Activated CD8-positive, alpha-beta memory T cell treated with anti-CD3 and anti-CD28 coated beads for 48 hours (primary cell): ENCODE data around the gene KRTAP4-9.
"Not testable (repeated sequence)": the region's sequence is repeated elsewhere in the genome, so short reads cannot be mapped to it uniquely, and the experiment has no call there.

Experiments used
- DNase-seq, 3 experiments: peaks; one replicate each; pipeline ENCODE4 v3.0.0-alpha.2; 2020; ENCODE audit warnings: low read depth in 2 of 3, low spot score in 2 of 3

KRTAP4-9 gene

DNA sequence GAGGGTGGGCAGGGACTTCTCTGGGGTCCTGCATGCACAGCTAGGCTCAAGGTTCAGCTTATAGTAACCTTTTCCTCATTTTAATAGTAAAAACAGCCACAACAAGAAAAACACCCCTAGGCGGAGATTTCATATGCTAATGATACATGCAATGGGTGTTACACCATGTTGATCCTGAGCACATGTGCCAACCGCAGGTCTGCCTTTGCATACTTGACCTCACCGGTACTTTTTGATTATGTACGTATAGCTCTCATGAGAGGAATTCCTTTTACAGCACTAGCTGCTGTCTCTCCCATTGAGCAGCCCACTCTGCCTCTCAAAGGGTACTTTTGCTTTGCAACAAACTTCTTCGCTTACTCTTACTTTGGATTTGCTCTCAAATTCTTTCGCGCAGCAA is 9.1 kb upstream of the KRTAP4-9 start:
- no peak for DNase-seq

DNA sequence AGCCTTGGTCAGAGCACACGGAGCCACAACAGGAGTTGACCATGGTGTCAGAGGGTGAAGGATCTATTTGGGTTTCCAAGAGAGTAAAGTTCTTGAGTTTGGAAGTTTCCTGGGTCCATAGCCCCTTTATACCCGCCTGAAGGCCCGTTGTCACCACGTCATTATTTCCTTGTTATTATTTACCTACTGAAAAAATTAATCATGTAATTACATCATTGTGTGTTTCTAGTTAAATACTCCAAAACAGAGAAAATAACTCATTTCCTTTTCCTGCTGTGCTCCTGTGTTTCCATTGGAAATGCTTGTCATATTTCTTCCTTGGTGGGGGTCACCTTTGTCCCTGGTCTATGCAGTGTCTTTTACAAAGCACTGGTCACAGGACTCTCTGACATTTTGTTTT is 7.1 kb upstream of the KRTAP4-9 start, which contains the start of gene KRTAP4-8:
Gene KRTAP4-8 (minus strand): TSS at position 101 of the 400 bp plus-strand sequence. CDS start 58 bp downstream, at position 43.
- no peak for DNase-seq

DNA sequence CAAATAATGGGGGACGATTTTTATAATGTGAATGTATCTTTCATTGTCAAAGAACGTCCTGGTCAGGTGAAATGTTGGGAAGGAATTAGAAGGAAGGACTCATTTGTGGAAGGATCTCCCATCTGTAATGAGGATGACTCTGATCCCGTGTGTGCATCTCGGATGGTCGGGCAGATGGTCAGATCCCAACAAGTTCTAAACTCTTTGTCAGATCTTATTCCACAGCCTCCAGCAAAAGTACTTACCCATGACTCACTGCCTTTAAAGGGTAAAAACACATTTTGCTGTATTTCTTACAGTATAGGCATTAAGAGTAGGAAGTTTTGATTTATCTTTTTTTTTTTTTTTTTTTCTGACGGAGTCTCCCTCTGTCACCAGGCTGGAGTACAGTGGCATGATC is 6.7 kb upstream of the KRTAP4-9 start:
- no peak for DNase-seq

DNA sequence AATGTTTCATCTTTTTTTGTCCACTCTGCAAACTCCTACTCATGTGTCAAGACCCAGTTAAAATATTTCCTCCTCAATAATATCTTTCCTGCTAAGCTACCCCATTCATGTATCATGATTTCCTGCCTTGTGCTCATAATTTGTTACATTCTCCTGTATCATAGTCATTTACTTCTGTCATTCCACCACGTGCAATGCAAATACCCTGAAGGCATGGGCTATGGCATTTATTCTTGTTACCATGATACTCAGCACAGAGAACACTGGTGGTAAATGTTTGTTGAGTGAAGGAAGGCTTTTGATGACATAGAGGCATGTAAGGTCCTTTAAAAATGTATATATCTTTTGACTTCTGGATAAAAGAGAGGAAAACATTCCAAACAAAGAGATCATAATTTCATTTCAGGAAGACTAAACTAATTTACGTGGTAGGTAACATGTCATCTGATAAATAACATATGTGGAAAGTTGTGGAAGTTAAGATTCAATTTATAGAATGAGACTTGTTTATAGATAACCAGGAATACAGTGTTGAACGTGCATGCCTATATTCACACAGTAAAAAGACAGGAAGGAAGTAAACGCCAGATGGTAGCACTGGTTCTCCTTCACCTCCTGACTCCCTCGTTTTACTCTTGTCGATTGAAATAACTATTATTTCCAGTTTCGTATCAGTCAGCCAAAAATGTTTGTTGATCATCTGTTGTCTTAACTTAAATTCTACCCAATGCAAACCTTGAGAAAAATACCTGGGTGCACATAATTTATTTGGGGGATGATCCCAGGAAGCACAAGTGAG is 5.3 kb upstream of the KRTAP4-9 start:
- not testable (repeated sequence) for DNase-seq

DNA sequence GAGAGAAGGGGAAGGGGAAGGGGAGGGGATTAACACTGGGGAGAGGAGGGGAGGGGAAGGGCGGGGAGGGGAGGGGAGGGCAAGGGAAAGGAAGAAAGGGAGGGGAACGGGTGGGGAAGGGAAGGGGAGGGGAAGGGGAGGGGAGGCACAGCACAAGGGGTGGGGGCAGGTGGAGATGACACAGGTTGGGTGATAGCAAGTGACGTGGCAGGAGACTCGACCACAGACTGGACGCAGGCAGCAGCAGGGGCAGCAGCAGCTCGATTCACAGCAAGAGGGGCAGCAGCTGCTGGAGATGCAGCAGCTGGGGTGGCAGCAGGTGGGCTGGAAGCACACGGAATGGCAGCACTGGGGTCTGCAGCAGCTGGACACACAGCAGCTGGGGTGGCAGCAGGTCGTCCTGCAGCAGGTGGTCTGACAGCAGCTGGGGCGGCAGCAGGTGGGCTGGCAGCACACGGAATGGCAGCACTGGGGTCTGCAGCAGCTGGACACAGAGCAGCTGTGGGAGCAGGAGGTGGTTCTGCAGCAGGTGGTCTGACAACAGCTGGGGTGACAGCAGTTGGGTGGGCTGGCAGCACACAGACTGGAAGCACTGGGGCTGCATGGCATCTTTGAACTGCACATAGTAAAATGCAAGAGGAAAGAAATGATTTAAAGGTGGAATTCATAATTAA is 3.5 kb upstream of the KRTAP4-9 start, which contains the start of gene KRTAP4-16:
Gene KRTAP4-16 (minus strand): TSS at position 624 of the 674 bp plus-strand sequence. CDS start 0 bp downstream, at position 624.
- no peak for DNase-seq

DNA sequence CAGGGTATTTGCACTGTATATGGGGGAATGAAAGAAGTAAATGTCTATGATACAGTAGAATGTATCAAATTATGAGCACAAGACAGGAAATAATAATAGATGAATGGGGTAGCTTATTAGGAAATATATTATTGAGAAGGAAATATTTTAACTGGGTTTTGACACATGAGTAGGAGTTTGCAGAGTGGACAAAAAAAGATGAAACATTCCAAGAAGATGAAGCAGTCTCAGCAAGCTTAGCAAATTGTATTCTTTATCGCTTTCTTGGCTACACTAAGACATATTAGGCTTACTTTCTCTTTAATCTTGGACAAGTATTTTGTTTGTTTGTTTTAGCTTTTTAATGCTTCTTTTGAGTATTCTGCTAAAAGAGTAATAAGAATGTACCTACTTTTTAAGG is 1.3 kb upstream of the KRTAP4-9 start:
- no peak for DNase-seq

DNA sequence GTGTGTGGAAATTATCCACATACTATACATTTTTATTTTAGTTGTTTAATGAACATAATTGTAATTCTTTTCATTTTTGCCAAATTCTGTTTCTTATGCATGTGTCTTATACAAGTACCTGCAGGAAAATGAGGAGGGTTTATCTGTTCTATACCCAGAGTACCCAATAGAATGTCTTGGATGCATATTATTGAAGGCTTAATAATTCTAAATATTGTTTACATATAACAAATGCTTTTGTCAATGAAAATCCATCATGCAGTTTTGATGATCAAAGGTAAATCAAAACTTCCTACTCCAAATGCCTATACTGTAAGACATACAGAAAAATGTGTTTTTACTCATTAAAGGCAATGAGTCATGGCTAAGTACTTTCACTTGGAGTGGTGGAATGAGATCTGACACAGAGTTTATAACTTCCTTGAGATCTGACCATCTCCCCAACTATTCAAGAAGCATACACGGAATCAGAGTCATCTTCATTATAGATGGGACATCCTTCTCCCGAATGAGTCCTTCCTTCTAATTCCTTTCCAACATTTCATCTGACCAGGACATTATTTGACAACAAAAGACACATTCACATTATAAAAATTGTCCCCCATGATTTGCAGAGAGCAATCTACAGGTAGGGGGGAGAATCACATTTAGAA is 677 bp upstream of the KRTAP4-9 start:
- not testable (repeated sequence) for DNase-seq

DNA sequence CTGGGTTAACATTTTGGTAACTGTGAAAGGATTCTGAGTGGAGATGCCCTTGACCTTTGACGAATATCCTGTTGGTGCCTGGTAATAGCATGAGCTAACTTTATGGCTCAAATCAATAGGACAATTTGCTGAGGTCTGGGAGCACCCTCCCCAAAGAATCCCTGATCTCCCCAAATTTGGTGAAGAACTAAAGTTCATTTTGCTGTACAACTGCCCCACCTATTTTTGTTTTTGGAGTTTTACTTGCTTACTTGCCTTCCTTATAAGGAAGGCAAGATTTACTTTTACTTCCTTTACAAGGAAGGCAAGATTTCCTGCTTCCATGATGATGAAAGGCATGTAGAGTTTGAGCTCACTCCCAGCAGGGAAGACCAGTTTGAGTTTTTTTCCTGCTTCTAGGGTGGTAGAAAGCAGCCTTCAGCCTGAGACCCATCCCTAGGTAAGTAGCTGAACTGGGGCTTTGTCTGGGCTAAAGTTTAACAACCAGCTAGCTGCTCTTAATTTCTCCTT is 2.8 kb downstream of the KRTAP4-9 start:
- DNase-seq: no peak

DNA sequence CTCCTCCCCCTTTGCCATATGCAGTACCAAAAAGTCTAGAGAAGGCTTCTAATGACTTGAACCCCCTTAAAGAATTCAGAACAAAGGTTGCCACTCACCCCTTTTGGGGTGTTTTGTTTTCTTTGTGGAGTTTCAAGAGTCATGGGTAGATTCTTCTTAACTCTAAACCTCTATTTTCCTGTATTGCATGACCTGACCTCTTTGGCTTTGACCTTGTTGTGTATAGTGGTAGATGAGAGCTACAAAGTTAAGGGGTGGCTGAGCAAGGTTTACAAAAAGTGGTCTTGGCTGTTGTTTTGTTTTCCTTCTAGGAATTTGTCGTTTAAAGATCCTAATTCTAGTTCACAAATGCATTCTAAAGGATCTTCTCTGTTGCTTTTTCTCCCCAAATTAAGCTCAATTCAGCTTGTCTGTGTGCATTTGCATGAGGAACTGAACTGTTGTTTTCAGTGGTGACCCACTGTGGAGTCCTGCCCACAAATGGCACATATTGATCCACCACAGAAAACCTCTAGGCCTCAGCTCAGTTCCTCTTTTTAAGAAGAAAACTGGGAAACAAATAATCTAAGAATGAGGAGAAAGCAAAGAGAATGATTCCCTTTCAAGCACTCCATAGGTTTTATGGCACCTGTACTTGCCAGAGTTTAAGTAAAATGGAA is 3.7 kb downstream of the KRTAP4-9 start:
- DNase-seq: not testable (repeated sequence)

DNA sequence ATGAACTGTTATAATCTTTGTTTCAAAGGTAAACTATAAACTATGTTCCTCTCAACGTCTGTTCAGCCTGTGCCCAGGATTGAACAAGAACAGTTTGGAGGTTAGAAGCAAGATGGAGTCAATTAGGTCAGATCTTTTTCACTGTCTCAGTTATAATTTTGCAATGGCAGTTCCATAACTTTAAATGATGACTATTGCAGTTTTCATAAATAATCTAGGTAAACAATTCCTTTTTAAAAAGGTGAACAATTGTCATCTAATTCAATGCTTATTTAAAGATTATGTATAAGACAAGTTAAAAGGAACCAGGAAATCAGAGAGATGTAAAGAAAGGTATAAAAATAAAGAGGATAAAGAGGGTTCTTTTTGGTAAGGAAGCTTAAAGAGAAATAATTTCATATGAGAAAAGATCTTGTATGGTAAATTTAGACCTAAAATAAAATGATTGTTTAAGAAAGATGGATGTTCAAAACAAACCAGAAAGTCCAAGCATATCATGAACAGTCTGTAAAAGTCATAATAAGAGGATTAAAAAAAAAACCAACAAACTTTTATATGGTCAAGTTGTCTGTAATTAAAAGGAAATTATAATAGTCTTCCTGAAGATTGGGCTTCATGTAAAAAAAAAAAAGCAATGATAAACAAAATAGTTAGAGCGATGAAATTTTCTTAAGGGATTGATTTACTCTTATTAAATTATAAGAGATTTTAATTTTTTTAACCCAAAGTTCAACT is 6.1 kb downstream of the KRTAP4-9 start:
- no peak for DNase-seq

DNA sequence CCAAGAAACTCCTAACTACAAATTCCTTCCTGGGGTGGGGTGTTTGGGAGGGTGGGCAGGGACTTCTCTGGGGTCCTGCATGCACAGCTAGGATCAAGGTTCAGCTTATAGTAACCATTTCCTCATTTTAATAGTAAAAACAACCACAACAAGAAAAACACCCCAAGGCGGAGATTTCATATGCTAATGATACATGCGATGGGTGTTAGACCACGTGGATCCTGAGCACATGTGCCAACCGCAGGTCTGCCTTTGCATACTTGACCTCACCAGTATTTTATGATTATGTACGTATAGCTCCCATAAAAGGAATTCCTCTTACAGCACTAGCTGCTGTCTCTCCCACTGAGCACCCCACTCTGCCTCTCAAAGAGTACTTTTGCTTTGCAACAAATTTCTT is 11.1 kb downstream of the KRTAP4-9 start:
- no peak for DNase-seq

DNA sequence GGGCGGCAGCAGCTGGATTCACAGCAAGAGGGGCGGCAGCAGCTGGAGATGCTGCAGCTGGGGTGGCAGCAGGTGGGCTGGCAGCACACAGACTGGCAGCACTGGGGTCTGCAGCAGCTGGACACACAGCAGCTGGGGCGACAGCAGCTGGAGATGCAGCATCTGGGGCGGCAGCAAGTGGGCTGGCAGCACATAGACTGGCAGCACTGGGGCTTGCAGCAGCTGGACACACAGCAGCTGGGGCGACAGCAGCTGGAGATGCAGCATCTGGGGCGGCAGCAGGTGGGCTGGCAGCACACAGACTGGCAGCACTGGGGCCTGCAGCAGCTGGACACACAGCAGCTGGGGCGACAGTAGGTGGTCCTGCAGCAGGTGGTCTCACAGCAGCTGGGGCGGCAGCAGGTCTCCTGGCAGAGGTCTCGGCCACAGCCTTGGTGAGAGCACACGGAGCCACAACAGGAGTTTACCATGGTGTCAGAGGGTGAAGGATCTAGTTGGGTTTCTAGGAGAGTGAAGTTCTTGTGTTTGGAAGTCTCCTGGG is 12.7 kb downstream of the KRTAP4-9 start, which contains the start of gene KRTAP4-11:
Gene KRTAP4-11 (minus strand): TSS at position 528 of the 541 bp plus-strand sequence. CDS start 58 bp downstream, at position 470.
- not testable (repeated sequence) for DNase-seq

DNA sequence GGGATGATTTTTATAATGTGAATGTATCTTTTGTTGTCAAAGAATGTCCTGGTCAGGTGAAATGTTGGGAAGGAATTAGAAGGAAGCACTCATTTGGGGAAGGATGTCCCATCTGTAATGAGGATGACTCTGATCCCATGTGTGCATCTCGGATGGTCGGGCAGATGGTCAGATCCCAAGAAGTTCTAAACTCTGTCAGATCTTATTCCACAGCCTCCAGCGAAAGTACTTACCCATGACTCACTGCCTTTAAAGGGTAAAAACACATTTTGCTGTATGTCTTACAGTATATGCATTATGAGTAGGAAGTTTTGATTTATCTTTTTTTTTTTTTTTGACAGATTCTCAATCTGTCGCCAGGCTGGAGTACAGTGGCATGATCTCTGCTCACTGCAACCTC is 13.5 kb downstream of the KRTAP4-9 start:
- no peak for DNase-seq

DNA sequence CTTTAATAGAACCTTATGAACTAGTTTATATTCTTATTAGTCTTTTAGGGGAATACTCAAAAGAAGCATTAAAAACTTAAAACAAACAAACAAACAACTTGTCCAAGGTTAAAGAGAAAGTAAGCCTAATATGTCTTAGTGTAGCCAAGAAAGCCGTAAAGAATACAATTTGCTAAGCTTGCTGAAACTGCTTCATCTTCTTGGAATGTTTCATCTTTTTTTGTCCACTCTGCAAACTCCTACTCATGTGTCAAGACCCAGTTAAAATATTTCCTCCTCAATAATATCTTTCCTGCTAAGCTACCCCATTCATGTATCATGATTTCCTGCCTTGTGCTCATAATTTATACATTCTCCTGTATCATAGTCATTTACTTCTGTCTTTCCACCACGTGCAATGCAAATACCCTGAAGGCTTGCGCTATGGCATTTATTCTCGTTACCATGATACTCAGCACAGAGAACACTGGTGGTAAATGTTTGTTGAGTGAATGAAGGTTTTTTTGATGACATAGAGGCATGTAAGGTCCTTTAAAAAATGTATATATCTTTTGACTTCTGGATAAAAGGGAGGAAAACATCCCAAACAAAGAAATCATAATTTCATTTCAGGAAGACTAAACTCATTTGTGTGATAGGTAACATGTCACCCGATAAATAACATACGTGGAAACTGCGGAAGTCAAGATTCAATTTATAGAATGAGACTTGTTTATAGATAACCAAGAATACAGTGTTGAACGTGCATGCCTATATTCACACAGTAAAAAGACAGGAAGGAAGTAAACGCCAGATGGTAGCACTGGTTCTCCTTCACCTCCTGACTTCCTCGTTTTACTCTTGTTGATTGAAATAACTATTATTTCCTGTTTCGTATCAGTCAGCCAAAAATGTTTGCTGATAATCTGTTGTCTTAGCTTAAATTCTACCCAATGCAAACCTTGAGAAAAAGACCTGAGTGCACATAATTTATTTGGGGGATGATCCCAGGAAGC is 14.8 kb downstream of the KRTAP4-9 start:
- not testable (repeated sequence) for DNase-seq

DNA sequence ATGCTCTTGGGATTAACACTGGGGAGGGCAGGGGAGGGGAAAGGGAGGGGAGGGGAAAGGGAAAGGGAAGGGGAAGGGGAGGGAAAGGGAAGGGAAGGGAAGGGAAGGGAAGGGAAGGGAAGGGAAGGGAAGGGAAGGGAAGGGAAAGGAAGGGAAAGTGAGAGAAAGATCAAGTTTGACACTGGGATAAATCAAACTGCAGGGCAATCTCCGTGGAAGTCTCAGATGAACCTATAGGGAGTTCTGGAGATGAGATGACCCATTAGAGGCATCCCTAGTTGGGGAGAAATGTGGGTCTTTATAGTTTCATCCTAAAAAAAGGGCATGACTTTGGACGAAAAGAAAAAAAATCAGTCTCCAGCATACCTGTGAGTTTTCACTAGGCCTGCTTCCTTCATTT is 16.6 kb downstream of the KRTAP4-9 start:
- no peak for DNase-seq

DNA sequence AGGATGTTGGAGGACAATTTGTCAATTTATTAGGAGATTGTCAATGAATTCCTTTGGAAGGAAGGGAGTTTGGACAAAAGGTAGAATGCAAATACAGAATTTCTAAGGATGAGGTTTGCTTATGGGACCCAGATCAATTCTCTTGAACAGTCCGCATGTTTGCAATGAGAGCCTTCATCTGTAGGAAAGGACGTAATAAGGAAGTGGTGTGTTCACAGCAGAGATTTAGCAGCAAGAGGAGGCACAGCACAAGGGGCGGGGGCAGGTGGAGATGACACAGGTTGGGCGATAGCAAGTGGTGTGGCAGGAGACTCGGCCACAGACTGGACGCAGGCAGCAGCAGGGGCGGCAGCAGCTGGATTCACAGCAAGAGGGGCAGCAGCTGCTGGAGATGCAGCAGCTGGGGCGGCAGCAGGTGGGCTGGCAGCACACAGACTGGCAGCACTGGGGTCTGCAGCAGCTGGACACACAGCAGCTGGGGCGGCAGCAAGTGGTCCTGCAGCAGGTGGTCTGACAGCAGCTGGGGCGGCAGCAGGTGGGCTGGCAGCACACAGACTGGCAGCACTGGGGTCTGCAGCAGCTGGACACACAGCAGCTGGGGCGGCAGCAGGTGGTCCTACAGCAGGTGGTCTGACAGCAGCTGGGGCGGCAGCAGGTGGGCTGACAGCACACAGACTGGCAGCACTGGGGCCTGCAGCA is 18.3 kb downstream of the KRTAP4-9 start:
- not testable (repeated sequence) for DNase-seq

DNA sequence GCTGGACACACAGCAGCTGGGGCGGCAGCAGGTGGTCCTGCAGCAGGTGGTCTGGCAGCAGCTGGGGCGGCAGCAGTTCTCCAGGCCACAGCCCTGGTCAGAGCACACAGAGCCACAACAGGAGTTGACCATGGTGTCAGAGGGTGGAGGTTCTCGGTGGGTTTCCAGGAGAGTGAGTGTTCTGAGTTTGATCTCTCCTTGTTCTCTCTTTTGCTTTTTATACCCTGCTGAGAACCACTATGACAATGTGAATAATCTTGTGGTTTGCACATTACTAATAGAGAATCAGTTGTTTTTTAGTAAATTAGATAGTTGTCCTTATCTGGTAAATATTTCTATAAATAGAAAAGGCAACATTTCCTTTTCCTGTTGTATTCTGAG is 18.8 kb downstream of the KRTAP4-9 start, which contains the start of gene KRTAP4-12:
Gene KRTAP4-12 (minus strand): TSS at position 192 of the 381 bp plus-strand sequence. CDS start 60 bp downstream, at position 132.
- DNase-seq: not testable (repeated sequence)

DNA sequence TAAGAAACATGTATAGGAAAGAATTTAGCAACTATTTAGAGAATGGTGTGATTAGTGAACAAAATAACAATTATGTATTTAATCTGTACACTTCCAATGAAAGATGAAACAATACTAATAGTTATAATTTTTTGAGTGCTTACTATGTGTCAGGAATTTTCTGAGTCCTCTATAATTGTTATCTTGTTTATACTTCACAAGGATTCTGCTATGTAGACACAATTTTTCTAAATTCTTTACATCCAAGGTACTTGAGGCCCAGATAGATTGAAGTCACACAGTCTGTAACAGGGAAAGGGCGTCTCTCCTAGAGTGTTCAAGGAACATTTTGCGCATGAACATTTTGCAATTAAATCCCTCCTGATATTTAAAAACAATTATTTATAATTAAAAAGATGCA is 19.9 kb downstream of the KRTAP4-9 start:
- DNase-seq: no peak
